OCI-LY3 (cell line): ENCODE data around the gene ULK1.

Experiments
- EZH2phosphoT487 ChIP-seq: fragments of 200-600 bp; shearing (Covaris generic); IDR thresholded peaks from 2 replicates; pipeline ENCODE4 v1.6.1; 2018; ENCODE audit warnings: antibody characterized with exemption, mixed run types, low read depth
- TF ChIP-seq, protein P1 (sequence below): fragments of 200-600, 300-600 bp; sonication (generic); IDR thresholded peaks from 2 replicates; pipeline ENCODE4 v1.5.1; 2014; ENCODE audit warnings: antibody characterized with exemption, low read length, low read depth

DNA sequence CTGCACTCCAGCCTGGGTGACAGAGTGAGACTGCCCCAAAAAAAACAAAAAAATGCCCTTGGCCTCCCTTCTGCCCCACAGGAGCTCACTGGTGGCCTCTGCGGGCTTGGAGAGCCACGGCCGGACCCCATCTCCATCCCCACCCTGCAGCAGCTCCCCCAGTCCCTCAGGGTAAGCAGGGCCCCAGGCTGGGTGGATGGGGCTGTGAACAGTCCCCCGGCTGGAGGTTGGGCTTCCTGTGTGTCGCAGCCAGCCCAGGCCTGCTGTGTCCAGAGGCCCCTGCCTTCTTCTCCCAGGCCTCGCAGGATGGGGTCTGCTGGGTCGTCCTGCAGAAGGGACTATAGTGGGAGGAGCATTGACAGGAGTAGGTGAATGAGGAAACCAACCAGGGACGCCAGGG, 19.2 kb downstream of the ULK1 start:
- TF ChIP-seq, protein P1, sequence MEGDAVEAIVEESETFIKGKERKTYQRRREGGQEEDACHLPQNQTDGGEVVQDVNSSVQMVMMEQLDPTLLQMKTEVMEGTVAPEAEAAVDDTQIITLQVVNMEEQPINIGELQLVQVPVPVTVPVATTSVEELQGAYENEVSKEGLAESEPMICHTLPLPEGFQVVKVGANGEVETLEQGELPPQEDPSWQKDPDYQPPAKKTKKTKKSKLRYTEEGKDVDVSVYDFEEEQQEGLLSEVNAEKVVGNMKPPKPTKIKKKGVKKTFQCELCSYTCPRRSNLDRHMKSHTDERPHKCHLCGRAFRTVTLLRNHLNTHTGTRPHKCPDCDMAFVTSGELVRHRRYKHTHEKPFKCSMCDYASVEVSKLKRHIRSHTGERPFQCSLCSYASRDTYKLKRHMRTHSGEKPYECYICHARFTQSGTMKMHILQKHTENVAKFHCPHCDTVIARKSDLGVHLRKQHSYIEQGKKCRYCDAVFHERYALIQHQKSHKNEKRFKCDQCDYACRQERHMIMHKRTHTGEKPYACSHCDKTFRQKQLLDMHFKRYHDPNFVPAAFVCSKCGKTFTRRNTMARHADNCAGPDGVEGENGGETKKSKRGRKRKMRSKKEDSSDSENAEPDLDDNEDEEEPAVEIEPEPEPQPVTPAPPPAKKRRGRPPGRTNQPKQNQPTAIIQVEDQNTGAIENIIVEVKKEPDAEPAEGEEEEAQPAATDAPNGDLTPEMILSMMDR = no peak
- no peak for TF ChIP-seq EZH2phosphoT487
